ENCODE measurements around the gene TAS2R42.

Gene TAS2R42

GRCh38 chr12:11171969-11172675, 14.6 kb downstream of the TAS2R42 start:
- Histone ChIP-seq H3K27ac (ENCODE audit: low read depth, low read length) (peak overlapping the region; percentile 97), H3K4me1 (ENCODE audit: control insufficient read depth, insufficient read depth, low read length) (peaks cover 8% of the 10 kb centered on the region; the same call in 1 of the 2 replicates), H3K36me3 (ENCODE audit: control insufficient read depth, insufficient read depth, low read length) (peaks cover 13% of the 10 kb centered on the region), H3K9ac (ENCODE audit: low read depth, low read length) (peak overlapping the region; percentile 99), H3K27me3 (ENCODE audit: control insufficient read depth, insufficient read depth, low read length) (no peaks in the 10 kb centered on the region), H3K9me3 (ENCODE audit: control insufficient read depth, insufficient read depth, low read length) (no peaks in the 10 kb centered on the region), H3K4me3 (ENCODE audit: low read depth, low read length) (peak overlapping the region; percentile 100)

- Histone ChIP-seq H3K4me1 (ENCODE audit: control insufficient read depth, insufficient read depth, low read length) (peaks cover 8% of the 10 kb centered on the region; the same call in 1 of the 2 replicates), H3K36me3 (ENCODE audit: control insufficient read depth, insufficient read depth, low read length) (peaks cover 13% of the 10 kb centered on the region), H3K4me3 (ENCODE audit: low read depth, low read length) (peak within 1 kb of the TSS; percentile 100), H3K27ac (ENCODE audit: low read depth, low read length) (peak within 1 kb of the TSS; percentile 97), H3K9me3 (ENCODE audit: control insufficient read depth, insufficient read depth, low read length) (no peaks in the 10 kb centered on the region), H3K9ac (ENCODE audit: low read depth, low read length) (peak within 1 kb of the TSS; percentile 99), H3K27me3 (ENCODE audit: control insufficient read depth, insufficient read depth, low read length) (no peaks in the 10 kb centered on the region)
These were observed 15.4 kb downstream of the TAS2R42 start, which contains the start of gene SMIM10L1 for GRCh38 chr12:11171145-11171968. SMIM10L1 (plus strand) TSS chr12:11171194; CDS start chr12:11171357, 163 bp downstream.

GRCh38 chr12:11170810-11171144, 16.0 kb downstream of the TAS2R42 start:
- Histone ChIP-seq H3K27ac (ENCODE audit: low read depth, low read length) (peak overlapping the region; percentile 97), H3K36me3 (ENCODE audit: control insufficient read depth, insufficient read depth, low read length) (peaks cover 13% of the 10 kb centered on the region), H3K9ac (ENCODE audit: low read depth, low read length) (peak overlapping the region; percentile 99), H3K4me1 (ENCODE audit: control insufficient read depth, insufficient read depth, low read length) (peaks cover 8% of the 10 kb centered on the region; the same call in 1 of the 2 replicates), H3K27me3 (ENCODE audit: control insufficient read depth, insufficient read depth, low read length) (no peaks in the 10 kb centered on the region), H3K9me3 (ENCODE audit: control insufficient read depth, insufficient read depth, low read length) (no peaks in the 10 kb centered on the region), H3K4me3 (ENCODE audit: low read depth, low read length) (peak overlapping the region; percentile 100)

- Histone ChIP-seq H3K27ac (ENCODE audit: low read depth, low read length) (no peak overlapping the region), H3K27me3 (ENCODE audit: control insufficient read depth, insufficient read depth, low read length) (no peaks in the 10 kb centered on the region), H3K4me1 (ENCODE audit: control insufficient read depth, insufficient read depth, low read length) (peaks cover 8% of the 10 kb centered on the region; the same call in 1 of the 2 replicates), H3K36me3 (ENCODE audit: control insufficient read depth, insufficient read depth, low read length) (peaks cover 44% of the 10 kb centered on the region), H3K9me3 (ENCODE audit: control insufficient read depth, insufficient read depth, low read length) (no peaks in the 10 kb centered on the region), H3K9ac (ENCODE audit: low read depth, low read length) (no peak overlapping the region), H3K4me3 (ENCODE audit: low read depth, low read length) (no peak overlapping the region)
These were observed 20.4 kb downstream of the TAS2R42 start for GRCh38 chr12:11166300-11166699.

GRCh38 chr12:11164384-11164783, 22.4 kb downstream of the TAS2R42 start:
- peaks cover 46% of the 10 kb centered on the region for H3K36me3 ChIP-seq (ENCODE audit: control insufficient read depth, insufficient read depth, low read length)
- H3K4me1 ChIP-seq (ENCODE audit: control insufficient read depth, insufficient read depth, low read length), result 0 out of 2 replicates have a peak, but pooled peaks cover 4% of the 10 kb centered on the region
- H3K9me3 ChIP-seq (ENCODE audit: control insufficient read depth, insufficient read depth, low read length), result no peaks in the 10 kb centered on the region
- no peaks in the 10 kb centered on the region for H3K27me3 ChIP-seq (ENCODE audit: control insufficient read depth, insufficient read depth, low read length)
- no peak overlapping the region for H3K9ac ChIP-seq (ENCODE audit: low read depth, low read length)
- H3K4me3 ChIP-seq (ENCODE audit: low read depth, low read length), result no peak overlapping the region
- no peak overlapping the region for H3K27ac ChIP-seq (ENCODE audit: low read depth, low read length)

GRCh38 chr12:11162502-11162901, 24.2 kb downstream of the TAS2R42 start:
- H3K4me1 ChIP-seq (ENCODE audit: control insufficient read depth, insufficient read depth, low read length), result no peaks in the 10 kb centered on the region
- H3K27ac ChIP-seq (ENCODE audit: low read depth, low read length), result no peak overlapping the region
- no peaks in the 10 kb centered on the region for H3K9me3 ChIP-seq (ENCODE audit: control insufficient read depth, insufficient read depth, low read length)
- no peaks in the 10 kb centered on the region for H3K27me3 ChIP-seq (ENCODE audit: control insufficient read depth, insufficient read depth, low read length)
- peaks cover 39% of the 10 kb centered on the region for H3K36me3 ChIP-seq (ENCODE audit: control insufficient read depth, insufficient read depth, low read length)
- no peak overlapping the region for H3K9ac ChIP-seq (ENCODE audit: low read depth, low read length)
- H3K4me3 ChIP-seq (ENCODE audit: low read depth, low read length), result no peak overlapping the region

GRCh38 chr12:11158885-11159444, 27.8 kb downstream of the TAS2R42 start:
- Histone ChIP-seq H3K9ac (ENCODE audit: low read depth, low read length) (no peak overlapping the region), H3K36me3 (ENCODE audit: control insufficient read depth, insufficient read depth, low read length) (peaks cover 25% of the 10 kb centered on the region), H3K4me1 (ENCODE audit: control insufficient read depth, insufficient read depth, low read length) (peaks cover 5% of the 10 kb centered on the region; the same call in 1 of the 2 replicates), H3K4me3 (ENCODE audit: low read depth, low read length) (no peak overlapping the region), H3K27ac (ENCODE audit: low read depth, low read length) (no peak overlapping the region), H3K27me3 (ENCODE audit: control insufficient read depth, insufficient read depth, low read length) (no peaks in the 10 kb centered on the region), H3K9me3 (ENCODE audit: control insufficient read depth, insufficient read depth, low read length) (peaks cover 6% of the 10 kb centered on the region; the same call in 1 of the 2 replicates)

GRCh38 chr12:11154400-11154925, 32.3 kb downstream of the TAS2R42 start:
- Histone ChIP-seq H3K4me3 (ENCODE audit: low read depth, low read length) (no peak overlapping the region), H3K27ac (ENCODE audit: low read depth, low read length) (no peak overlapping the region), H3K9me3 (ENCODE audit: control insufficient read depth, insufficient read depth, low read length) (peaks cover 10% of the 10 kb centered on the region)

GRCh38 chr12:11152725-11153124, 34.0 kb downstream of the TAS2R42 start:
- Histone ChIP-seq H3K27me3 (ENCODE audit: control insufficient read depth, insufficient read depth, low read length) (no peaks in the 10 kb centered on the region), H3K36me3 (ENCODE audit: control insufficient read depth, insufficient read depth, low read length) (peaks cover 6% of the 10 kb centered on the region; the same call in 1 of the 2 replicates), H3K9me3 (ENCODE audit: control insufficient read depth, insufficient read depth, low read length) (peaks cover 10% of the 10 kb centered on the region), H3K27ac (ENCODE audit: low read depth, low read length) (no peak overlapping the region), H3K4me3 (ENCODE audit: low read depth, low read length) (no peak overlapping the region), H3K9ac (ENCODE audit: low read depth, low read length) (no peak overlapping the region), H3K4me1 (ENCODE audit: control insufficient read depth, insufficient read depth, low read length) (peaks cover 5% of the 10 kb centered on the region; the same call in 1 of the 2 replicates)

More at GRCh38 chr12:11154400-11154925, 32.3 kb downstream of the TAS2R42 start:
- H3K36me3 ChIP-seq (ENCODE audit: control insufficient read depth, insufficient read depth, low read length), result peaks cover 6% of the 10 kb centered on the region; the same call in 1 of the 2 replicates
- H3K4me1 ChIP-seq (ENCODE audit: control insufficient read depth, insufficient read depth, low read length), result peaks cover 5% of the 10 kb centered on the region; the same call in 1 of the 2 replicates
- no peaks in the 10 kb centered on the region for H3K27me3 ChIP-seq (ENCODE audit: control insufficient read depth, insufficient read depth, low read length)
- H3K9ac ChIP-seq (ENCODE audit: low read depth, low read length), result no peak overlapping the region

- Histone ChIP-seq H3K4me1 (ENCODE audit: control insufficient read depth, insufficient read depth, low read length) (peaks cover 5% of the 10 kb centered on the region; the same call in 1 of the 2 replicates), H3K9ac (ENCODE audit: low read depth, low read length) (no peak overlapping the region), H3K4me3 (ENCODE audit: low read depth, low read length) (no peak overlapping the region), H3K27ac (ENCODE audit: low read depth, low read length) (no peak overlapping the region), H3K9me3 (ENCODE audit: control insufficient read depth, insufficient read depth, low read length) (peaks cover 5% of the 10 kb centered on the region), H3K27me3 (ENCODE audit: control insufficient read depth, insufficient read depth, low read length) (no peaks in the 10 kb centered on the region), H3K36me3 (ENCODE audit: control insufficient read depth, insufficient read depth, low read length) (peaks cover 6% of the 10 kb centered on the region; the same call in 1 of the 2 replicates)
These were observed 35.9 kb downstream of the TAS2R42 start for GRCh38 chr12:11150832-11151231.
